HG03039 (cell line): ENCODE results near the gene TOM1L2.

ENCODE experiments used
- ATAC-seq: cut with Tn5 transposase; IDR thresholded peaks from one replicate; pipeline ENCODE4 v1.9.1; 2021; ENCODE audit warnings: mild to moderate bottlenecking, moderate library complexity; ENCODE audit not compliant: unreplicated experiment

The TOM1L2 gene

GRCh38 chr17:17795296-17795695, 176.9 kb downstream of the TOM1L2 start:
- no peak for ATAC-seq

- no peak for ATAC-seq
Measured at GRCh38 chr17:17794382-17794781, 177.8 kb downstream of the TOM1L2 start.
